ENCODE data around the gene TCFL5.
"Not testable (repeated sequence)": the region's sequence is repeated elsewhere in the genome, so short reads cannot be mapped to it uniquely, and the experiment has no call there.

TCFL5 gene

GRCh38 chr20:62852841-62853240 lies 8.8 kb downstream of the TCFL5 start:
- DNase-seq = no peak

GRCh38 chr20:62852196-62852595 lies 9.4 kb downstream of the TCFL5 start:
- DNase-seq = no peak

- DNase-seq = no peak
These were observed 11.2 kb downstream of the TCFL5 start for GRCh38 chr20:62850333-62850974.

GRCh38 chr20:62849431-62849830 lies 12.2 kb downstream of the TCFL5 start:
- DNase-seq = no peak

- DNase-seq = not testable (repeated sequence)
These were observed 12.7 kb downstream of the TCFL5 start for GRCh38 chr20:62848917-62849316.

GRCh38 chr20:62846166-62846890 lies 15.3 kb downstream of the TCFL5 start:
- DNase-seq = no peak

- peak; percentile 11 for DNase-seq
These were observed 16.0 kb downstream of the TCFL5 start for GRCh38 chr20:62845416-62846160.

GRCh38 chr20:62844182-62844581 lies 17.4 kb downstream of the TCFL5 start:
- DNase-seq = no peak

- no peak for DNase-seq
These were observed 18.0 kb downstream of the TCFL5 start for GRCh38 chr20:62843656-62844055.

GRCh38 chr20:62841705-62842212 lies 19.9 kb downstream of the TCFL5 start:
- no peak for DNase-seq

- DNase-seq = no peak
These were observed 21.1 kb downstream of the TCFL5 start for GRCh38 chr20:62840244-62841197.

- DNase-seq = no peak
These were observed 21.8 kb downstream of the TCFL5 start for GRCh38 chr20:62839816-62840215.

- DNase-seq = no peak
These were observed 22.4 kb downstream of the TCFL5 start for GRCh38 chr20:62839261-62839660.

GRCh38 chr20:62838128-62838891 lies 23.3 kb downstream of the TCFL5 start:
- no peak for DNase-seq

GRCh38 chr20:62837790-62838127 lies 23.9 kb downstream of the TCFL5 start:
- no peak for DNase-seq

- DNase-seq = no peak
These were observed 24.6 kb downstream of the TCFL5 start for GRCh38 chr20:62836967-62837490.

- DNase-seq = no peak
These were observed 25.4 kb downstream of the TCFL5 start for GRCh38 chr20:62835931-62836861.

- no peak for DNase-seq
These were observed 26.5 kb downstream of the TCFL5 start for GRCh38 chr20:62834967-62835730.

- DNase-seq = no peak
These were observed 28.7 kb downstream of the TCFL5 start for GRCh38 chr20:62832951-62833391.
